CD14-positive monocyte (primary cell): ENCODE data around the gene MAPK7. TPM values are rescaled to one million over a fixed set of nuclear protein-coding genes. Genes with fewer than 3 reads are reported as not detected.

Source experiments
- DNase-seq, 3 donors: peaks; one replicate each; pipeline ENCODE4 v3.0.0-alpha.2; 2011 to 2022
- H2AFZ ChIP-seq: 2 replicates; pipeline ENCODE4 v1.6.0; 2012; ENCODE audit warnings: mild to moderate bottlenecking, low read depth, low read length, inconsistent platforms; ENCODE audit not compliant: insufficient read depth, poor library complexity, severe bottlenecking
- H3K27ac ChIP-seq, 2 donors: 1 replicate in 1 of 2; 2 replicates in 1 of 2; pipeline ENCODE4 v1.5.1; 2012 to 2013; ENCODE audit warnings: low read length in 2 of 2, control low read depth in 1 of 2, inconsistent platforms in 1 of 2, low read depth in 1 of 2, mild to moderate bottlenecking in 1 of 2
- H3K27me3 ChIP-seq, 2 donors: one replicate each; pipeline versions ENCODE4 v1.6.0 to v1.6.1; 2011 to 2013; ENCODE audit warnings: low read length in 2 of 2; ENCODE audit not compliant: control insufficient read depth in 2 of 2, insufficient read depth in 2 of 2
- H3K36me3 ChIP-seq, 2 donors: replicated peaks in 1 of 2; 1 replicate in 1 of 2; 2 replicates in 1 of 2; pipeline versions ENCODE4 v1.5.1 to v1.6.1; 2012 to 2013; ENCODE audit warnings: low read length in 2 of 2, control low read depth in 1 of 2, inconsistent platforms in 1 of 2, mild to moderate bottlenecking in 1 of 2; ENCODE audit not compliant: insufficient read depth in 2 of 2, control insufficient read depth in 1 of 2
- H3K4me1 ChIP-seq, 2 donors: 1 replicate in 1 of 2; 2 replicates in 1 of 2; pipeline versions ENCODE4 v1.5.1 to v1.6.1; 2012 to 2013; ENCODE audit warnings: low read length in 2 of 2, control low read depth in 1 of 2, inconsistent platforms in 1 of 2, mild to moderate bottlenecking in 1 of 2, moderate library complexity in 1 of 2; ENCODE audit not compliant: insufficient read depth in 2 of 2, control insufficient read depth in 1 of 2
- H3K4me2 ChIP-seq: replicated peaks from 2 replicates; pipeline ENCODE3; 2012; ENCODE audit warnings: low read length, moderate library complexity, mild to moderate bottlenecking; ENCODE audit not compliant: poor library complexity, severe bottlenecking; ENCODE audit errors: extremely low read depth
- H3K4me3 ChIP-seq, 3 experiments: fragments of 200-600 bp in 1 of 3; sonication (generic) in 1 of 3; replicated peaks in 1 of 3; 1 replicate in 2 of 3; 2 replicates in 1 of 3; pipeline ENCODE4 v1.5.1; 2011 to 2013; ENCODE audit warnings: low read length in 3 of 3, mild to moderate bottlenecking in 3 of 3, control low read depth in 2 of 3, low read depth in 2 of 3, inconsistent platforms in 1 of 3, moderate library complexity in 1 of 3
- H3K79me2 ChIP-seq: 2 replicates; pipeline ENCODE4 v1.6.0; 2012; ENCODE audit warnings: mild to moderate bottlenecking, control low read depth, inconsistent platforms, low read length, moderate library complexity; ENCODE audit not compliant: insufficient read depth
- H3K9ac ChIP-seq: 2 replicates; pipeline ENCODE4 v1.6.0; 2017; ENCODE audit warnings: low read length, mild to moderate bottlenecking; ENCODE audit not compliant: insufficient read depth, poor library complexity, severe bottlenecking
- H3K9me3 ChIP-seq, 2 donors: replicated peaks in 1 of 2; 1 replicate in 1 of 2; 2 replicates in 1 of 2; pipeline versions ENCODE4 v1.5.1 to v1.6.1; 2012 to 2013; ENCODE audit warnings: low read length in 2 of 2, control low read depth in 1 of 2; ENCODE audit not compliant: control insufficient read depth in 1 of 2, insufficient read depth in 1 of 2
- H4K20me1 ChIP-seq: 2 replicates; pipeline ENCODE4 v1.6.0; 2012; ENCODE audit warnings: mild to moderate bottlenecking, low read length, control low read depth, moderate library complexity; ENCODE audit not compliant: insufficient read depth
- H3K27ac Mint-ChIP-seq, 7 donors: one replicate each; pipeline ENCODE4 v1.8.0; 2020; ENCODE audit warnings: mild to moderate bottlenecking in 7 of 7, mixed read lengths in 7 of 7, moderate library complexity in 6 of 7, inconsistent platforms in 2 of 7
- H3K27me3 Mint-ChIP-seq, 3 donors: one replicate each; pipeline ENCODE4 v1.8.0; 2021 to 2022; ENCODE audit warnings: low read depth in 3 of 3, mild to moderate bottlenecking in 3 of 3, mixed read lengths in 3 of 3, moderate library complexity in 3 of 3, inconsistent platforms in 1 of 3
- H3K36me3 Mint-ChIP-seq, 2 donors: one replicate each; pipeline ENCODE4 v1.8.0; 2020; ENCODE audit warnings: mixed read lengths in 2 of 2, inconsistent platforms in 1 of 2, mild to moderate bottlenecking in 1 of 2
- H3K4me1 Mint-ChIP-seq: one replicate; pipeline ENCODE4 v1.8.0; 2020; ENCODE audit warnings: mild to moderate bottlenecking, mixed read lengths
- H3K4me3 Mint-ChIP-seq, 2 donors: one replicate each; pipeline ENCODE4 v1.8.0; 2020; ENCODE audit warnings: mild to moderate bottlenecking in 2 of 2, mixed read lengths in 2 of 2, moderate library complexity in 1 of 2
- H3K9me3 Mint-ChIP-seq, 7 donors: one replicate each; pipeline ENCODE4 v1.8.0; 2020 to 2022; ENCODE audit warnings: mixed read lengths in 7 of 7, mild to moderate bottlenecking in 6 of 7, moderate library complexity in 6 of 7, inconsistent platforms in 2 of 7
- WGBS: methylation state at CpG from one replicate; pipeline ENCODE4 v1.1.5; 2013; ENCODE audit warnings: missing lambda C conversion rate; ENCODE audit not compliant: insufficient coverage; 5-methylcytosine and 5-hydroxymethylcytosine counted together
- intact Hi-C, 2 donors: fragments of 100-400 bp; cut with micrococcal nuclease; formaldehyde crosslinking; loops; one replicate each; pipeline versions ENCODE4 v1.15.0 to v1.15.1; 2023
- polyA plus RNA-seq, 3 donors: library from polyadenylated mRNA; depleted of rRNA in 1 of 3; unstranded in 2 of 3; stranded (reverse) in 1 of 3; fragments of 300-500 nt in 2 of 3; fragments of >200 nt in 1 of 3; fragmentation: Illumina TruSeq in 2 of 3; gene quantifications; 1 replicate in 2 of 3; 2 replicates in 1 of 3; pipeline ENCODE4 v1.2.3, GENCODE V29; 2012 to 2021
- TF ChIP-seq, protein P1 (sequence below): fragments of 200-600 bp; IDR thresholded peaks from one replicate; pipeline ENCODE4 v1.8.0; 2022; ENCODE audit warnings: antibody characterized with exemption, mild to moderate bottlenecking

Gene MAPK7
- polyA plus RNA-seq, 3 donors, result 9.3 to 130 (median 10.0) TPM

DNA sequence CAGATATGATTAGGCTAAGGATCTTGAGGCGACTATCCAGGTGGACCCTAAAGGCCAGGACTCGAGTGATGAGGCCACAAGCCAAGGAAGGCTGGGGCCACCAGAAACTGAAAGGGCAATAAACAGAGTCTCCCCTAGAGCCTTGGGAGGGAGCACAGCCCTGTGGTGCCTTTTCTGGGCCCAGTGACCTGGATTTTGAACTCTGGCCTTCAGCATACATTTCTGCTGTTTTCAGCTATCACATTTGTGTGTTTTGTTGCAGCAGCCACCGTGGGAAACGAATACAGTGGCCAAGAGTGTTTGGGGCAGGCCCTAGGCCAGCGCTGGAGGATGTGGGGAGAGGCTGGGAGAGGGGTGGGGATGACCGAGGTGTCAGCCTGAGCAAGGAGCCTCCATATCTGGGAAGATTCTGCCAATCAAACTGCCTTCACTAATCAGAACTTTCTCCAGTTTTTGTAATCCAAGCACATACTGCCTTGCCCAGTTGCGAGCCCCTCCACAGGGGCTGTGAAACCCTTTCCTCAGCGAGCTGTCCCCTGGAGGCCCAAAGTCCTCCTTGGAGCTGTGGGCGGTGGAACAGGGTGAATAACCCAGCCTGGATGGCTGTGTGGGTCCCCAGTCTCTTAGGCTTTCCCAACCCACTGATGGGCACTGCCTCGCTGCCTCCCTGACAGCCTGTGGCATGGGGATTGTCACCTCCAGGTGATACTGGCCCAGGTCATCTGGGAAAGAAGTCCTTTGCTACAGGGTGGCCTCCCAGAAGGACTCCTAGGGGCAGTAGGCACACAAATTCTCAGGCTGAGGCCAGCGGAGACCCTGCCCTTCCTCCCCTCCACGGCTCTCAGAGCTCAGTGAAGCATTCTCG, 32.6 kb upstream of the MAPK7 start:
- Histone ChIP-seq H3K27me3 (no peaks in the 10 kb centered on the region), H3K79me2 (no peaks in the 10 kb centered on the region), H3K27ac (no peak overlapping the region), H3K4me3 (no peak overlapping the region), H3K36me3 (no peaks in the 10 kb centered on the region), H4K20me1 (no peaks in the 10 kb centered on the region), H3K9me3 (no peaks in the 10 kb centered on the region), H3K9ac (no peak overlapping the region), H3K4me2 (no peak overlapping the region), H2AFZ (no peak overlapping the region), H3K4me1 (no peaks in the 10 kb centered on the region)
- Mint-ChIP-seq H3K4me3 (no peak overlapping the region), H3K27me3 (peaks cover 6 to 27% (median 19%) of the 10 kb centered on the region in 3 donors), H3K36me3 (no peaks in the 10 kb centered on the region), H3K4me1 (no peaks in the 10 kb centered on the region), H3K9me3 (no peaks in the 10 kb centered on the region), H3K27ac (no peak overlapping the region)
- intact Hi-C loops, result no loop called here
- TF ChIP-seq, protein P1, sequence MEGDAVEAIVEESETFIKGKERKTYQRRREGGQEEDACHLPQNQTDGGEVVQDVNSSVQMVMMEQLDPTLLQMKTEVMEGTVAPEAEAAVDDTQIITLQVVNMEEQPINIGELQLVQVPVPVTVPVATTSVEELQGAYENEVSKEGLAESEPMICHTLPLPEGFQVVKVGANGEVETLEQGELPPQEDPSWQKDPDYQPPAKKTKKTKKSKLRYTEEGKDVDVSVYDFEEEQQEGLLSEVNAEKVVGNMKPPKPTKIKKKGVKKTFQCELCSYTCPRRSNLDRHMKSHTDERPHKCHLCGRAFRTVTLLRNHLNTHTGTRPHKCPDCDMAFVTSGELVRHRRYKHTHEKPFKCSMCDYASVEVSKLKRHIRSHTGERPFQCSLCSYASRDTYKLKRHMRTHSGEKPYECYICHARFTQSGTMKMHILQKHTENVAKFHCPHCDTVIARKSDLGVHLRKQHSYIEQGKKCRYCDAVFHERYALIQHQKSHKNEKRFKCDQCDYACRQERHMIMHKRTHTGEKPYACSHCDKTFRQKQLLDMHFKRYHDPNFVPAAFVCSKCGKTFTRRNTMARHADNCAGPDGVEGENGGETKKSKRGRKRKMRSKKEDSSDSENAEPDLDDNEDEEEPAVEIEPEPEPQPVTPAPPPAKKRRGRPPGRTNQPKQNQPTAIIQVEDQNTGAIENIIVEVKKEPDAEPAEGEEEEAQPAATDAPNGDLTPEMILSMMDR, result no peak
- 95% methylated on average over 8 of the region's 13 CpGs for WGBS
- DNase-seq, result no peak

DNA sequence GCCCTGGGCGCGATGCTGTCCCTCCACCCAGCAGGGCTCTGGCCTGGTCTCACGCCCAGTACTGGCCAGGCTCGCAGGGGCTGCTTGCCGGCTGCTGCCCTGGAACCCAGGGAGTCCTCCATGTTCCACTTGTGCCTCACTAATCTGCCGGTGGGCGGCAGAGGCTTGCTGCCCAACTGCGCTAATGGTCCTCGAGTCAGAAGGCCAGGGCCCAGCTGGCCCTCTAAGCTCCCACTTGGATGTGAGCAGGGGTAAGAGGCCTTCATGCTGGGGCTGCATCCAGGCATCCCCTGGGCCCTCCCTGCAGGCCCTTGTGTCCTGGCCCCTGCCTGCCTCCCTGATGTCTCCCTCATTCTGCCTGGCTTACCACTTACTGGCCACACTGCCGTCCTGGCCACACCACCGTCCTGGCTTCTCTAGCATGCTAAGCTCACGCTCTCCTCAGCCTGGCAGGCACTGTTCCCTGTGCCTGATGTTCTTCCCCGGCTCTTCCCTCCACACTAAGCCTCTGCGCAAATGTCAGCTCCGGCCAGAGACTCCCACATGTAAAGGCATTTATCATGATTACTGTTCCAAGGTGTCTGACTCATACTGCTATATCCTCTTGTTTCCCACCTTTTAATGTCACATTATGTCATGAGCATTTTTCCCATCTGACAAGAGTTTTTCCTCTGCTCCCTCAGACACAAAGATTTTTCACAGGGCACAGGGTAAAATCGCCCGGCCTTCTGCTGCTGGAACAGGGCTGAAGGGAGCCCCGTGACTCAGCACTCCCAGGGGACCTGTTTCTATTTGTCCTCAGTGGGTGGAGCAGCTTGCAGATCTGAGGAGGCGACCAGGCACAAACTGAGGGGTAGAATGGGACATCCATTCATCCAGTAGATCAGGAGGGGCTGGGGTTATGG, 31.7 kb upstream of the MAPK7 start:
- H3K9me3 ChIP-seq, result no peaks in the 10 kb centered on the region
- H3K9ac ChIP-seq, result no peak overlapping the region
- H3K9me3 Mint-ChIP-seq, result no peaks in the 10 kb centered on the region
- intact Hi-C loops, result no loop called here
- H3K27ac ChIP-seq, result no peak overlapping the region
- H3K27me3 ChIP-seq, result no peaks in the 10 kb centered on the region
- H3K4me1 Mint-ChIP-seq, result no peaks in the 10 kb centered on the region
- no peak overlapping the region for H3K27ac Mint-ChIP-seq
- peak in 1 of 3 donors; percentile 2 for DNase-seq
- H3K4me2 ChIP-seq, result no peak overlapping the region
- no peaks in the 10 kb centered on the region for H3K36me3 Mint-ChIP-seq
- no peaks in the 10 kb centered on the region for H4K20me1 ChIP-seq
- no peak overlapping the region for H3K4me3 Mint-ChIP-seq
- no peaks in the 10 kb centered on the region for H3K79me2 ChIP-seq
- 89% methylated on average over 19 of the region's 19 CpGs for WGBS
- no peak overlapping the region for H2AFZ ChIP-seq
- H3K4me3 ChIP-seq, result no peak overlapping the region
- H3K4me1 ChIP-seq, result no peaks in the 10 kb centered on the region
- H3K36me3 ChIP-seq, result no peaks in the 10 kb centered on the region
- TF ChIP-seq, protein P1, result no peak
- H3K27me3 Mint-ChIP-seq, result peaks cover under 1 to 23% (median 14%) of the 10 kb centered on the region in 3 donors
